PC-9 (cell line): Measurements from ENCODE around the gene SH3PXD2A. TPM values are rescaled to one million over a fixed set of nuclear protein-coding genes. Genes with fewer than 3 reads are reported as not detected.

Experiments
- BruUV-seq: library from RNA; stranded (reverse); fragments of 400-500 nt; replicated peaks from 2 replicates; lab custom pipeline; 2021; lab: Mats Ljungman, UMichigan
- CTCF ChIA-PET: fragments of 300-600 bp; sonication (Branson Sonifier 250); formaldehyde crosslinking; loops from one replicate; lab custom pipeline; 2022; ENCODE audit warnings: antibody characterized with exemption; lab: Charles Lee
- POLR2A ChIA-PET: fragments of 300-600 bp; sonication (Branson Sonifier 250); formaldehyde crosslinking; loops from one replicate; lab custom pipeline; 2022; ENCODE audit warnings: antibody characterized with exemption; ENCODE audit not compliant: unreplicated experiment; lab: Charles Lee
- DNase-seq, 2 experiments: peaks; one replicate each; pipeline versions ENCODE4 v3.0.0 to v3.0.0-alpha.2; 2015 to 2022; ENCODE audit warnings: mixed read lengths in 1 of 2
- H2AFZ ChIP-seq: fragments of 200-600 bp; sonication (generic); 2 replicates; pipeline ENCODE4 v1.8.1; 2017; ENCODE audit warnings: antibody characterized with exemption
- H3F3A ChIP-seq: fragments of 200-600 bp; sonication (generic); 2 replicates; pipeline ENCODE4 v1.8.1; 2017; ENCODE audit warnings: antibody characterized with exemption, mild to moderate bottlenecking, low read depth; ENCODE audit not compliant: insufficient read depth
- H3K27ac ChIP-seq: fragments of 200-600 bp; sonication (generic); 2 replicates; pipeline ENCODE4 v1.6.1; 2016; ENCODE audit warnings: mixed run types
- H3K27me3 ChIP-seq: fragments of 200-600 bp; sonication (generic); 2 replicates; pipeline ENCODE4 v1.6.1; 2016; ENCODE audit warnings: low read depth, mixed run types; ENCODE audit not compliant: insufficient read depth
- H3K36me3 ChIP-seq: fragments of 200-600 bp; sonication (generic); 2 replicates; pipeline ENCODE4 v1.6.1; 2016; ENCODE audit warnings: low read depth, mixed run types
- H3K4me1 ChIP-seq: fragments of 200-600 bp; sonication (generic); replicated peaks from 2 replicates; pipeline ENCODE4 v1.6.1; 2016; ENCODE audit warnings: mixed run types; ENCODE audit not compliant: insufficient read depth
- H3K4me2 ChIP-seq: fragments of 200-600 bp; sonication (generic); 2 replicates; pipeline ENCODE4 v1.6.1; 2017; ENCODE audit warnings: mixed run types
- H3K4me3 ChIP-seq: fragments of 200-600 bp; sonication (generic); 2 replicates; pipeline ENCODE4 v1.6.1; 2016; ENCODE audit warnings: mixed run types
- H3K79me2 ChIP-seq: fragments of 200-600 bp; sonication (generic); 2 replicates; pipeline ENCODE4 v1.6.1; 2017; ENCODE audit warnings: low read depth, mixed run types
- H3K9me2 ChIP-seq: fragments of 200-600 bp; sonication (generic); 2 replicates; pipeline ENCODE4 v1.8.1; 2017; ENCODE audit warnings: mild to moderate bottlenecking; ENCODE audit not compliant: insufficient read depth
- H3K9me3 ChIP-seq: fragments of 200-600 bp; sonication (generic); 2 replicates; pipeline ENCODE4 v1.8.1; 2016; ENCODE audit warnings: low read depth; ENCODE audit not compliant: insufficient read depth
- H4K20me1 ChIP-seq: fragments of 200-600 bp; sonication (generic); 2 replicates; pipeline ENCODE4 v1.8.1; 2017; ENCODE audit not compliant: insufficient read depth
- CTCF ChIP-seq: fragments of 200-600 bp; sonication (generic); conservative IDR thresholded peaks from 2 replicates; pipeline ENCODE4 v1.6.1; 2017; ENCODE audit warnings: mixed run types, antibody characterized with exemption, mild to moderate bottlenecking, moderate library complexity
- EZH2 ChIP-seq: fragments of 200-600 bp; sonication (generic); IDR thresholded peaks from 2 replicates; pipeline ENCODE4 v1.8.0; 2017; ENCODE audit warnings: antibody characterized with exemption, low read depth
- intact Hi-C: fragments of 100-400 bp; cut with micrococcal nuclease; formaldehyde crosslinking; loops from one replicate; pipeline ENCODE4 v1.10.0; 2022; ENCODE audit not compliant: unreplicated experiment
- total RNA-seq: library from RNA; stranded (reverse); gene quantifications from 2 replicates; pipeline ENCODE4 v1.2.3, GENCODE V29; 2021

The SH3PXD2A gene
- total RNA-seq, 1 experiment from 2014 or later: 12.5 TPM

- no peak for DNase-seq
- CTCF ChIA-PET: no interaction called here
- no peaks in the 10 kb centered on the region for H3K79me2 ChIP-seq
- no peak overlapping the region for H3K4me3 ChIP-seq
- no peaks in the 10 kb centered on the region for H3F3A ChIP-seq
- POLR2A ChIA-PET: no interaction called here
- H3K27ac ChIP-seq: no peak overlapping the region
- intact Hi-C loops: no loop called here
- BruUV-seq: no TSS peak
- H3K4me2 ChIP-seq: no peak overlapping the region
- H2AFZ ChIP-seq: no peak overlapping the region
- no peaks in the 10 kb centered on the region for H3K9me3 ChIP-seq
- no peaks in the 10 kb centered on the region for H3K4me1 ChIP-seq
- H3K27me3 ChIP-seq: no peaks in the 10 kb centered on the region
- no peaks in the 10 kb centered on the region for H3K9me2 ChIP-seq
- TF ChIP-seq EZH2 (no peak), CTCF (no peak)
- no peaks in the 10 kb centered on the region for H3K36me3 ChIP-seq
- no peaks in the 10 kb centered on the region for H4K20me1 ChIP-seq
Measured at GRCh38 chr10:103646304-103646703, 209.1 kb downstream of the SH3PXD2A start.

GRCh38 chr10:103645141-103646054 is 210.0 kb downstream of the SH3PXD2A start:
- Histone ChIP-seq H2AFZ (no peak overlapping the region), H4K20me1 (no peaks in the 10 kb centered on the region), H3K9me2 (no peaks in the 10 kb centered on the region), H3K27me3 (no peaks in the 10 kb centered on the region), H3K4me1 (no peaks in the 10 kb centered on the region), H3K27ac (no peak overlapping the region), H3K79me2 (no peaks in the 10 kb centered on the region), H3K4me3 (no peak overlapping the region), H3K9me3 (no peaks in the 10 kb centered on the region), H3F3A (no peaks in the 10 kb centered on the region), H3K4me2 (no peak overlapping the region), H3K36me3 (no peaks in the 10 kb centered on the region)
- TF ChIP-seq EZH2 (no peak), CTCF (no peak)
- ChIA-PET POLR2A (no interaction called here), CTCF (no interaction called here)
- no peak for DNase-seq
- intact Hi-C loops: no loop called here
- no TSS peak for BruUV-seq

GRCh38 chr10:103643381-103643780 is 212.0 kb downstream of the SH3PXD2A start:
- Histone ChIP-seq H3K9me3 (no peaks in the 10 kb centered on the region), H2AFZ (no peak overlapping the region), H3F3A (no peaks in the 10 kb centered on the region), H3K4me2 (no peak overlapping the region), H4K20me1 (no peaks in the 10 kb centered on the region), H3K27me3 (no peaks in the 10 kb centered on the region), H3K9me2 (no peaks in the 10 kb centered on the region), H3K4me1 (no peaks in the 10 kb centered on the region), H3K36me3 (no peaks in the 10 kb centered on the region), H3K27ac (no peak overlapping the region), H3K4me3 (no peak overlapping the region), H3K79me2 (no peaks in the 10 kb centered on the region)
- intact Hi-C loops: no loop called here
- DNase-seq: no peak
- TF ChIP-seq EZH2: no peak
- ChIA-PET CTCF (no interaction called here), POLR2A (no interaction called here)
- no TSS peak for BruUV-seq
